Dermis blood vessel endothelial cell (primary cell): Measurements from ENCODE around the gene COBL. TPM values are rescaled to one million over a fixed set of nuclear protein-coding genes. Genes with fewer than 3 reads are reported as not detected.

Experiments
- DNase-seq: peaks from one replicate; pipeline ENCODE4 v3.0.0; 2010
- total RNA-seq: library from RNA; depleted of rRNA; stranded (reverse); fragments of >200 nt; gene quantifications from 2 replicates; pipeline ENCODE4 v1.2.3, GENCODE V29; 2014

COBL gene
- total RNA-seq, 1 donor from 2014 or later: under 0.01 TPM

GRCh38 chr7:51301806-51302205, 14.8 kb downstream of the COBL start:
- no peak for DNase-seq

DNA sequence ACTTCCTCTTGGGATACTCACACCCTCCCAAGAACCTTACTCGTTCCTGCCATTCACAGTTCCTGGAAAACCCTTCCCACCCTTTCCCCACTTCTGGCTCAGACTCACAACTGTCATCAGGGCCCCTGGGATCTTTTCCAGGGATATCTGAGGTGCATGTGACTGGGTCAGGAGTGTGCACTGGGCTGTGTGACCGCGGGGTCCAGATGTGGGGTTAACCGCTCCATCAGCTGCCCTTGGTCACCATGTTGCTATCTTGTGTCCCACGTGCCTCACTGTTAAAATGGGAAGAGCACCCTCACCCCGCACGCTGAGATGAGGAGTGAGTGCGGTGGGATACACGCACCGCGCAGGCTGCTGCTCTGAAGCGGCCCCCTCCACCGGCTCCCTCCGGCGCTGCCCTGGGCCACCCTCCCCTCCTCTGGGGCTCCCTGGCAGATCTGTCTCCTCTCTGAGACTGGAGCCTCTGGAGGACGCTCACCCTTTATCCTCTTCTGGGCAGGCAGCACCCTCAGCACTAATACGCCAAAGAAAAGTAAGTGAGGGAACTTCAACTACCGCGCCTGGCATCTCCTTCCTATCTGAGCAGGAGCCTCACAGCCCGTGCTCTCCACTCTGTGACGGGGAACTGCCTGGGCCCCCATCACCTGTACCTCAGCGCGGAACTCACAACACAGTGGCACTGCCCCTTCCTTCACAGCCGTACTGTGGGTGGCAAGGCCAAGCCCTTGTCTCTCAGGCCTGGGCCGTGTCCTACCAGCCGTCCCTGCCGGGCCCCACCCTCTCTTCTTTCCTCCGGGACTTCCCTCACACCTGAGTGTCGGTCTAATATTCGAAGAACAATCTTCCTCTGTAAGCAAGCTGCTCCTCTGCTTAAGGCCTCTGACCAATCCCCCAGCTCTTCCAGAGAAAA, 15.6 kb downstream of the COBL start:
- no peak for DNase-seq

DNA sequence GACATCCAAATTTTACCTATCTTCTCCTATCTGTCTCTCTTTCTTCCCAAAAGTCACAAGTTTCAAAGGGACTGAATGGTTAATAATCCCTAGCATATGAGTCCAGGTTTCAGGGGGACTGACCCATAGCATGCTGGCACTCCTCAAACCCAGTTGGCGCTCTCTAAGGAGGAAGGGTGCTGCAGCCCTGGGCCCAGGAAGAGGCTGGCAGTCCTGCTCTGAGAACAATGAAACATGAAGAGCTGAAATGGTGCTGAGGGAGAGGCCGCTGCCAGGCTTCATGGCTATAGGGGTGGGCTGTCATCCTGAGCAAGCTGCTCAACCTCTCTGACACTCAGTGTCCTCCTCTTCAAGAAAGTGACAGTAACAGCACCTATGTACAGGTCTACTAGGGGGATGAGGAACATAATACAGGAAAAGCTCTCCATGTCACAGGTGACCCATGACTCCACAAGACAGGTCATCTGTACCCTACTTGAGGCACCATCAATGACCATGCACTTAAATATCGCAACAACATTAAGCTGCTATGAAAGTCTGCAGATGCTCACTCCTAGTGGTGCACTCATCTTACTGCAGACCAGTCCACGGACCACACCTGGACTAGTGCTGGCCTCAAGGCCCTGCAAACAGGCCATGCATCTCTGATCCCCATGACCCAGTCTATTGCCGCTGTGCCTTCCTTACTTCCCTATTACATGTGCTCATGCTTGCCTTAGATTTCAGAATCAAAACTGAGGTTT, 17.0 kb downstream of the COBL start:
- DNase-seq: no peak

- no peak for DNase-seq
Measured at GRCh38 chr7:51298912-51299311, 17.7 kb downstream of the COBL start.

DNA sequence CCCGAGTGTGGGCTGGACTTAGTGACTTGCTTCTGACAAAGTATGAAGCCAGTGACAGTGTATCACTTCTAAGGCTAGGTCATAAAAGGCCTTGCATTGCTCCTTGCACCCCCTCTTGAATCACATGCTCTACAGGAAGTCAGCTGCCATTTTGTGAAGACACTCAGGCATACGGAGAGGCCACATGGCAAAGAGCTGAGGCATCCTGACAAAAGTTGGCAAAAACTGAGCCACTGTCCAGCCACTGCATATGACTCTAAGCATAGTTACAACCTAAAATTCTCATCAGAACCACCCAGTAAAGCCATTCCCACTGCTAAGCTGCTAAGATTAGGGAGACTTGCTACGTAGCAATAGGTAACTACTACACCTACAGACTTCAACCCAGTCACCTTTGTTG, 18.6 kb downstream of the COBL start:
- DNase-seq: no peak

DNA sequence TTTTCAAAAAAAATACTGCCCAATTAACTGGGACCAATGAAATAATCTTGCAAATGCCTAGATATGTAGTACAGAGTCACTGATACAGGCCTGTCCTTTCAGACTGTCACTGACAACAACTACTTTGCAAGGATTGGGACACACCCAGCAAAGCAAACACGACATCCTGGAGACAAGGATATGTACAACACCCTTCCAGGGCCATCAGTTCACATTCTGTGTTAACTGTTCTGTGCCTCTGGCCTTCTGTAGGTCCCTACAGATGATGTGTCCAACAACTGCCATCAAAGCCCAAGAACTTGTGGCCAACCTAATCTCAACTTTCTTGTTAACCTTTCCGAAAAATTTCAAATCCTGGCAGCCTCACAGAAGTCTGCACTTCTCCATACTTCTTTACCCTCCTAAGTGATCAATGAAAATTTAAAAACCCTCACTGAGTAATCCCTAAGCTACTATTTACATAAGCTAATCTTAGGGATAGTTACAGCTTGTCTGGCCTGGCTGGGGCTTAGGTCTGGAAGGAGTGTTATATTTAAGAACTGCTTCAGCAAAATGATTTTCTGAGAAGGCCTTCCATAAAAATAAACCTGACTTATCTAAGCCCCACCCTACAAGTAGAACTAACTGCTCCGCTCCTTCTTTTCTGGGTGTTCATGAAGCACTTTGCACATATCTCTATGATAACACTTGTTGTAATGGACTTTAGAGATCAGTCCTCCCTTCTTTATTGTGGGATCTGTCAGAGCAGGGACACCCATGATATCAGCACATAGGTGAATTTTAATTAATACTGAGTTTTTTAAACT, 21.0 kb downstream of the COBL start:
- DNase-seq: no peak

GRCh38 chr7:51292596-51292995, 24.0 kb downstream of the COBL start:
- DNase-seq: no peak

DNA sequence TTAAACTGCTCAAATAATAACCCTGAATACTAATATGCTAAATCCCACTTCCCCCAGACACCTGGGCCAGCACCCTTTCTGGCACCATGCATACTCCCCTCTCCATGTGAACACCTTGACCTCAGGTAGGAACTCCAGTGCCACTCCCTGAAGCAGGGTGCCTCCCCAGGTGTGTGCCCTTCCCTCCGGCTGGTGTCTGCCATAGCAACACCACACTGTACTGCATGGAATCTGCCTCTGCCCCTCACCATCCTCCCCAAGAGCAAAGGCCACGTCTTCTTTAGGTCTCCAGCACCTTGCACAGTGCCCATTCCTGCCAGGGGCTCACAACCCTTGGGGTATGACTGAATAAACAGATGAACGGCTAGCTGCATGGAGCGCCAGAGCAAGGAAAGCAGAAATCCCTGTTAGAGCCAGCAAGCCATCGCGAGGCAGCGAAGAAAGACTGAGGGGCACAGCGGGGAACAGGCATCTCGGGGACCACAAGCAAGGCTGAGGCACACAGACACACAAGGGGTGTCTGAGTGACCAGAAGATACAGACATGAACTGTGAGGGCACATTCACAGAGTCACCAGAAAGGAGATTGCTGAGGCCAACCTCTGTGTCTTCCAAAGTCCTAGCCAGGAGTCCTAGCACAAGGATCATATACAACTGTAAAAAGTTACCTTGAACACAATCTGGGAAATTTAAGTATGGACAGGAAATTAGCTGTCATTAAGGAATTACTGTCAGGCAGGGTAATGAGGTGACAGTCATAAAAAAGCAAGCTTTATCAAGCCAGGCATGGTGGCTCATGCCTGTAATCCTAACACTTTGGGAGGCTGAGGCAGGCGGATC, 25.7 kb downstream of the COBL start:
- DNase-seq: no peak

DNA sequence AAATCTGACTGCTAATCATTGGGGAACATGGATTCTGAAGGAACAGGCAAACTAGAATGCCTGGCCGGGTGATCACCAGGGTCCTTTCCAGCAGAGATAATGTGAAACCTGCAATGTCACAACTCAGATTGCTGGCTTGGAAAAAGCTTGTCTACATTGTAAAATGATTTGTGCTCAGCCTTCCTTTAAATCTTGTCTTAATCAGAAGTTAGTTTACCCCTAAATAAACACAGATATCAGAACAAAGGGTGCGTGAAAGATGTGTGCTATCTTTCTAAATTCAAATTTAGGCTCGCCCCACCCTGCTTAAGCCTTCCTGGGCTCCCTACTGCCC, 26.3 kb downstream of the COBL start:
- no peak for DNase-seq

GRCh38 chr7:51289623-51290303, 26.8 kb downstream of the COBL start:
- DNase-seq: no peak

DNA sequence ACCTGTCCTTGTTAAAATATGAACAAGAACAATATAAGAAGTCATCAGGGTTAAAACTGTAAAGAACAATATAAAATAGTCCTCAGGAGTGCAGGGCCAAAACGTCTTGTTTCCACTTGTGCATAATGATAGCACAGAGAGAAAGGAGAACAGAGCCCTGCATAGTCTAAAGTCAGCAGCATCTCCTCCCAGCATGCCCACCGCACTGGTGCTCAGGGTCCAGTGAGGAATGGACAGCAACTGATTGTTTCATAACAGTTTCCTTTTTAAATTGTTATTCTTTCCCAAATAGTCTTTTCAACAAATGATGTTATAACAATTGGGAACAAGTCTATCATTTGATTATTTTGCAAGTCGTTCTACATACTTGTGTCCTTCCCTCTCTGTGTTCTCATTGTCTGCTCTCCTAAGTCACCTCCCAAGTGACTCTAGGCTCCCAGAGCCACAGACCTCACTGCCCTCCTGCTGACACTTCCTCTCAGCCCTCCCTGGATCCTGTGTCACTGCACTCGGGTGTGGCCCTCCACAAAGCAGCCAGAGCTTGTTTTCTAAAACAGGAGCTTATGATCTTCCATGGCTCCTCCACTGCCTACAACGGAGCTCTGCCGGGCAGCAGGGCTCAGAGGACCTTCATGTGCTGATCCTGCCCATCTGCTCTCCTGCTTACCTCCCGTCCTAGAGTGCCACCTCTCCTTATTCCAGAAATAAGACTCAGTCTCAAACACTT, 27.6 kb downstream of the COBL start:
- no peak for DNase-seq

DNA sequence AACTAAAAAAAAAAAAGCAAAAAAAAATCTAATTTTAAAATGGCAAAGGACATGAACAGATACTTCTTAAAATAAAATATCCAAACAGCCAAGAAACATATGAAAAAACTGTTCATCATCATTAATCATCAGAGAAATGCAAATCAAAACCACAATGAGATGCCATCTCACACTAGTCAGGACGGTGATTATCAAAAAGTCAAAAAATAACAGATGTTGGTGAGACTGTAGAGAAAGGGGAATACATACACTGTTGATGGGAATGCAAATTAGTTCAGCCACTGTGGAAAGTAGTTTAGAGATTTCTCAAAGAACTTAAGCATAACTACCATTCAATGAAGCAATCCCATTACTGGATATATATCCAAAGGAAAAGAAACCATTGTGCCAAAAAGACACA, 30.2 kb downstream of the COBL start:
- DNase-seq: no peak

- no peak for DNase-seq
Measured at GRCh38 chr7:51280156-51280555, 36.5 kb downstream of the COBL start.

DNA sequence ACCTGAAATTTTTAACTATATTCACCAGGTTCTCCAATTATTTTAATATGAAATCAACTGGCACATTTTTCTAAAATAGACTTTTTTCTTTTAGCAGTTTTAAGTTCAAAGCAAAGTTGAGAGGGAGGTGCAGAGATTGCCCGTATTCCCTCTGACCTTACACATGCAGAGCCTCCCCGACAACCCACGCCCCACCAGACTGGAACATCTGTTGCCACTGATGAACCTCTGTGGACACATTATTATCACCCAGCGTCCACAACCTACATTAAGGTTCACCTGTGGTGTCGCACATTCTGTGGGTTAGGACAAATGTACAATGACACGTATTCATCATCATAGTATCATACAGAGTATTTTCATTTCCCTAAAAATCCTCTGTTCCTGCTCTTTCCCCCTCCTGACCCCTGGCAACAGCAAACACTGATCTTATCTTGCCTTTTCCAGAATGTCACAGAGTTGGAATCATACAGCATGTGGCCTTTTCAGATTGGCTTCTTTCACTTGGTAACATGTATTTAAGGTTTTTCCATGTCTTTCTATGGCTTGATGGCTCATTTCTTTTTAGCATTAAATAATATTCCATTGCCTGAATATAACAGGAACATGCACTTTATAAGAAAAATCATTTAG, 37.1 kb downstream of the COBL start:
- DNase-seq: no peak

GRCh38 chr7:51278797-51279196, 37.8 kb downstream of the COBL start:
- no peak for DNase-seq

DNA sequence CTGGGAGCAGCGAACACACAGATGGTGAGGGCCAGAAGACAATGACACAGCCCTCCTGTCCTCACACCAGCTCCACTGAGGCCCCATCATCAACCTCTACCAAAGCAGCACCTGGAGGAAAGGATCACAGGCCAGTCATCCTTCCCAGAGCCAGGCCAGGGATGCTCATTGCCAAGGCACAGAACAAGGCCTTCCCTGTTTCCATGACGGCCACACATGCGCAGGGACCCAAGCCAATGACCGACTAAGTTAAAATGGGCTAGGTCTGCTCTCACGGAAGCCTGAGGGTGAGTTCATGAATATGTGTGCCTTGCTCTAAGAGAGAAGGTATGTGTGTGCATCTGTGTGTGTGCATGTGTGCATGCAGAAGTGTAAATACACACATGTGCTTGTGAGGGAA, 39.6 kb downstream of the COBL start:
- no peak for DNase-seq

GRCh38 chr7:51276091-51276605, 40.5 kb downstream of the COBL start:
- DNase-seq: no peak

GRCh38 chr7:51275532-51275931, 41.1 kb downstream of the COBL start:
- no peak for DNase-seq

- DNase-seq: no peak
Measured at GRCh38 chr7:51274955-51275354, 41.7 kb downstream of the COBL start.

GRCh38 chr7:51274001-51274400, 42.6 kb downstream of the COBL start:
- DNase-seq: no peak
